Endothelial cell of umbilical vein (primary cell): Measurements from ENCODE around the gene TKT.

Experiments used
- CTCF ChIP-seq, 2 donors: IDR thresholded peaks; 1 replicate in 1 of 2; 2 replicates in 1 of 2; pipeline ENCODE4 v1.5.1; 2011; ENCODE audit warnings: low read length in 2 of 2, mild to moderate bottlenecking in 2 of 2, moderate library complexity in 2 of 2, control low read depth in 1 of 2, inconsistent platforms in 1 of 2, low read depth in 1 of 2; ENCODE audit not compliant: insufficient read depth in 1 of 2; ENCODE audit errors: extremely low read depth in 1 of 2
- EZH2 ChIP-seq: IDR thresholded peaks from 2 replicates; pipeline ENCODE4 v1.6.1; 2012; ENCODE audit warnings: borderline replicate concordance, low read depth, mild to moderate bottlenecking, moderate library complexity, low read length, inconsistent platforms; ENCODE audit not compliant: severe bottlenecking

- TF ChIP-seq EZH2 (no peak), CTCF (IDR thresholded peaks at IDR 0.05; ENCODE audit: extremely low read depth in 1 of 2, insufficient read depth in 1 of 2, low read depth in 1 of 2, low read length in 2 of 2) (no peak)
Measured at GRCh38 chr3:53238886-53239285, 16.9 kb downstream of the TKT start.
